PC-9 (cell line): Measurements from ENCODE around the gene DLG2. TPM values are rescaled to one million over a fixed set of nuclear protein-coding genes. Genes with fewer than 3 reads are reported as not detected.

Experiments used
- BruUV-seq: library from RNA; stranded (reverse); fragments of 400-500 nt; replicated peaks from 2 replicates; lab custom pipeline; 2021; lab: Mats Ljungman, UMichigan
- CTCF ChIA-PET: fragments of 300-600 bp; sonication (Branson Sonifier 250); formaldehyde crosslinking; loops from one replicate; lab custom pipeline; 2022; ENCODE audit warnings: antibody characterized with exemption; lab: Charles Lee
- POLR2A ChIA-PET: fragments of 300-600 bp; sonication (Branson Sonifier 250); formaldehyde crosslinking; loops from one replicate; lab custom pipeline; 2022; ENCODE audit warnings: antibody characterized with exemption; ENCODE audit not compliant: unreplicated experiment; lab: Charles Lee
- DNase-seq, 2 experiments: peaks; one replicate each; pipeline versions ENCODE4 v3.0.0 to v3.0.0-alpha.2; 2015 to 2022; ENCODE audit warnings: mixed read lengths in 1 of 2
- H2AFZ ChIP-seq: fragments of 200-600 bp; sonication (generic); 2 replicates; pipeline ENCODE4 v1.8.1; 2017; ENCODE audit warnings: antibody characterized with exemption
- H3F3A ChIP-seq: fragments of 200-600 bp; sonication (generic); 2 replicates; pipeline ENCODE4 v1.8.1; 2017; ENCODE audit warnings: antibody characterized with exemption, mild to moderate bottlenecking, low read depth; ENCODE audit not compliant: insufficient read depth
- H3K27ac ChIP-seq: fragments of 200-600 bp; sonication (generic); 2 replicates; pipeline ENCODE4 v1.6.1; 2016; ENCODE audit warnings: mixed run types
- H3K27me3 ChIP-seq: fragments of 200-600 bp; sonication (generic); 2 replicates; pipeline ENCODE4 v1.6.1; 2016; ENCODE audit warnings: low read depth, mixed run types; ENCODE audit not compliant: insufficient read depth
- H3K36me3 ChIP-seq: fragments of 200-600 bp; sonication (generic); 2 replicates; pipeline ENCODE4 v1.6.1; 2016; ENCODE audit warnings: low read depth, mixed run types
- H3K4me1 ChIP-seq: fragments of 200-600 bp; sonication (generic); replicated peaks from 2 replicates; pipeline ENCODE4 v1.6.1; 2016; ENCODE audit warnings: mixed run types; ENCODE audit not compliant: insufficient read depth
- H3K4me2 ChIP-seq: fragments of 200-600 bp; sonication (generic); 2 replicates; pipeline ENCODE4 v1.6.1; 2017; ENCODE audit warnings: mixed run types
- H3K4me3 ChIP-seq: fragments of 200-600 bp; sonication (generic); 2 replicates; pipeline ENCODE4 v1.6.1; 2016; ENCODE audit warnings: mixed run types
- H3K79me2 ChIP-seq: fragments of 200-600 bp; sonication (generic); 2 replicates; pipeline ENCODE4 v1.6.1; 2017; ENCODE audit warnings: low read depth, mixed run types
- H3K9me2 ChIP-seq: fragments of 200-600 bp; sonication (generic); 2 replicates; pipeline ENCODE4 v1.8.1; 2017; ENCODE audit warnings: mild to moderate bottlenecking; ENCODE audit not compliant: insufficient read depth
- H3K9me3 ChIP-seq: fragments of 200-600 bp; sonication (generic); 2 replicates; pipeline ENCODE4 v1.8.1; 2016; ENCODE audit warnings: low read depth; ENCODE audit not compliant: insufficient read depth
- H4K20me1 ChIP-seq: fragments of 200-600 bp; sonication (generic); 2 replicates; pipeline ENCODE4 v1.8.1; 2017; ENCODE audit not compliant: insufficient read depth
- CTCF ChIP-seq: fragments of 200-600 bp; sonication (generic); conservative IDR thresholded peaks from 2 replicates; pipeline ENCODE4 v1.6.1; 2017; ENCODE audit warnings: mixed run types, antibody characterized with exemption, mild to moderate bottlenecking, moderate library complexity
- EZH2 ChIP-seq: fragments of 200-600 bp; sonication (generic); IDR thresholded peaks from 2 replicates; pipeline ENCODE4 v1.8.0; 2017; ENCODE audit warnings: antibody characterized with exemption, low read depth
- intact Hi-C: fragments of 100-400 bp; cut with micrococcal nuclease; formaldehyde crosslinking; loops from one replicate; pipeline ENCODE4 v1.10.0; 2022; ENCODE audit not compliant: unreplicated experiment
- total RNA-seq: library from RNA; stranded (reverse); gene quantifications from 2 replicates; pipeline ENCODE4 v1.2.3, GENCODE V29; 2021

The DLG2 gene
- total RNA-seq, 1 experiment from 2014 or later = 6.4 TPM

GRCh38 chr11:85539740-85540139, 87.4 kb downstream of the DLG2 start:
- BruUV-seq = no TSS peak
- CTCF ChIA-PET = no interaction called here
- H2AFZ ChIP-seq = no peak overlapping the region
- H3K4me1 ChIP-seq = no peaks in the 10 kb centered on the region
- no peaks in the 10 kb centered on the region for H3K9me2 ChIP-seq
- H3K27ac ChIP-seq = no peak overlapping the region
- H3K4me3 ChIP-seq = no peak overlapping the region
- no peaks in the 10 kb centered on the region for H3F3A ChIP-seq
- H3K9me3 ChIP-seq = no peaks in the 10 kb centered on the region
- intact Hi-C loops = no loop called here
- H3K27me3 ChIP-seq = no peaks in the 10 kb centered on the region
- no peaks in the 10 kb centered on the region for H4K20me1 ChIP-seq
- TF ChIP-seq CTCF (no peak), EZH2 (no peak)
- DNase-seq = no peak
- no peak overlapping the region for H3K4me2 ChIP-seq
- POLR2A ChIA-PET = no interaction called here
- no peaks in the 10 kb centered on the region for H3K79me2 ChIP-seq
- H3K36me3 ChIP-seq = no peaks in the 10 kb centered on the region

- no peaks in the 10 kb centered on the region for H3K27me3 ChIP-seq
- H2AFZ ChIP-seq = no peak overlapping the region
- no peaks in the 10 kb centered on the region for H3K9me2 ChIP-seq
- ChIA-PET CTCF (no interaction called here), POLR2A (no interaction called here)
- no peaks in the 10 kb centered on the region for H3F3A ChIP-seq
- H3K27ac ChIP-seq = no peak overlapping the region
- H3K4me1 ChIP-seq = no peaks in the 10 kb centered on the region
- BruUV-seq = no TSS peak
- H3K4me3 ChIP-seq = no peak overlapping the region
- H4K20me1 ChIP-seq = no peaks in the 10 kb centered on the region
- DNase-seq = no peak
- intact Hi-C loops = no loop called here
- H3K36me3 ChIP-seq = no peaks in the 10 kb centered on the region
- H3K79me2 ChIP-seq = no peaks in the 10 kb centered on the region
- no peak for TF ChIP-seq EZH2
- no peak for TF ChIP-seq CTCF
- no peaks in the 10 kb centered on the region for H3K9me3 ChIP-seq
- H3K4me2 ChIP-seq = no peak overlapping the region
Measured at GRCh38 chr11:85539029-85539689, 88.0 kb downstream of the DLG2 start.

GRCh38 chr11:85536438-85536837, 90.7 kb downstream of the DLG2 start:
- intact Hi-C loops = no loop called here
- no peaks in the 10 kb centered on the region for H3K79me2 ChIP-seq
- no peak overlapping the region for H3K27ac ChIP-seq
- no peak overlapping the region for H3K4me2 ChIP-seq
- POLR2A ChIA-PET = no interaction called here
- no peak for TF ChIP-seq CTCF
- TF ChIP-seq EZH2 = no peak
- H3F3A ChIP-seq = no peaks in the 10 kb centered on the region
- no peaks in the 10 kb centered on the region for H4K20me1 ChIP-seq
- CTCF ChIA-PET = no interaction called here
- no peaks in the 10 kb centered on the region for H3K36me3 ChIP-seq
- DNase-seq = no peak
- no TSS peak for BruUV-seq
- H2AFZ ChIP-seq = no peak overlapping the region
- no peak overlapping the region for H3K4me3 ChIP-seq
- H3K9me3 ChIP-seq = no peaks in the 10 kb centered on the region
- H3K4me1 ChIP-seq = no peaks in the 10 kb centered on the region
- no peaks in the 10 kb centered on the region for H3K9me2 ChIP-seq
- H3K27me3 ChIP-seq = no peaks in the 10 kb centered on the region
